ENCODE results near the gene TRPC6. TPM values are rescaled to one million over a fixed set of nuclear protein-coding genes. Genes with fewer than 3 reads are reported as not detected.

The TRPC6 gene
- total and polyA plus RNA-seq, 2 of the 8 experiments (the other 6 are each of a cell fraction or from before 2014, with no cell fraction given), result 0.26 to 0.39 TPM

- no peak overlapping the region for H4K5ac ChIP-seq (ENCODE audit: insufficient read length, low read depth, low read length)
- no peak overlapping the region for H2BK20ac ChIP-seq (ENCODE audit: low read length)
- H3K4me2 ChIP-seq (ENCODE audit: insufficient read depth in 1 of 2, low read depth in 2 of 2, low read length in 2 of 2), result no peak overlapping the region
- no peak overlapping the region for H4K8ac ChIP-seq (ENCODE audit: extremely low read depth, insufficient read depth, low read length)
- H3K27me3 ChIP-seq (replicated peaks in 1 of 4; ENCODE audit: control insufficient read depth in 3 of 4, extremely low read depth in 1 of 4, insufficient read depth in 3 of 4, low read length in 3 of 4), result no peaks in the 10 kb centered on the region
- no peak for TF ChIP-seq POLR2AphosphoS5 (IDR thresholded peaks at IDR 0.05; ENCODE audit: low read depth, low read length)
- no peak for TF ChIP-seq TAF1 (IDR thresholded peaks at IDR 0.05; ENCODE audit: low read depth, low read length)
- no peak for TF ChIP-seq POLR2A (IDR thresholded peaks at IDR 0.05; ENCODE audit: control extremely low read depth in 1 of 2, low read depth in 2 of 2, low read length in 2 of 2)
- no peak for TF ChIP-seq JUND (IDR thresholded peaks at IDR 0.05; ENCODE audit: low read length)
- TF ChIP-seq PHF8 (conservative IDR thresholded peaks at IDR 0.05; ENCODE audit: low read depth, low read length), result no peak
- no peak for TF ChIP-seq GTF2F1 (IDR thresholded peaks at IDR 0.05; ENCODE audit: borderline replicate concordance, low read depth, low read length)
- no peak for TF ChIP-seq NANOG (IDR thresholded peaks at IDR 0.05; ENCODE audit: insufficient read depth, low read depth, low read length, poor library complexity, severe bottlenecking)
- TF ChIP-seq CHD1 (IDR thresholded peaks at IDR 0.05; ENCODE audit: low read depth, low read length), result no peak
- no peak for TF ChIP-seq YY1 (IDR thresholded peaks at IDR 0.05; ENCODE audit: low read depth, low read length)
- WGBS, 2 experiments (ENCODE audit: extremely low coverage in 1 of 2, insufficient coverage in 1 of 2, insufficient read length in 1 of 2, insufficient replicate concordance in 2 of 2, low coverage in 1 of 2, low lambda C conversion rate in 2 of 2, missing lambda C conversion rate in 1 of 2), result 86% methylated on average over 2 of the region's 2 CpGs; no CpG with 5 or more reads in 1 of the 2 experiments
- H3K9ac ChIP-seq (replicated peaks in 1 of 4; ENCODE audit: extremely low read depth in 1 of 4, low read depth in 3 of 4, low read length in 3 of 4), result no peak overlapping the region
- no peak overlapping the region for H2BK15ac ChIP-seq (ENCODE audit: low read length)
- H3K18ac ChIP-seq (ENCODE audit: extremely low read depth, low read length), result no peak overlapping the region
- ChIA-PET CTCF (ENCODE audit: partially characterized antibody) (interaction anchor here (0.7 to 6.6 kb wide), 18 partner anchors 8 to 577 kb away, joined by 3 to 46 read pairs (median 6); no protein-coding TSS in a partner anchor), POLR2A (ENCODE audit: partially characterized antibody) (no interaction called here)
- no peaks in the 10 kb centered on the region for H3K79me2 ChIP-seq (ENCODE audit: control insufficient read depth in 1 of 2, insufficient read depth in 2 of 2, low read length in 2 of 2)
- H3K27ac ChIP-seq (ENCODE audit: low read depth, low read length), result no peak overlapping the region
- H2BK120ac ChIP-seq (replicated peaks; ENCODE audit: low read depth, low read length), result no peak overlapping the region
- no peak overlapping the region for H3K4ac ChIP-seq (replicated peaks; ENCODE audit: insufficient read length, low read depth, low read length)
- no peak overlapping the region for H2AK5ac ChIP-seq (ENCODE audit: low read depth, low read length)
- no peak overlapping the region for H2BK12ac ChIP-seq (ENCODE audit: low read depth, low read length)
- no peaks in the 10 kb centered on the region for H3K36me3 ChIP-seq (ENCODE audit: control insufficient read depth in 2 of 4, insufficient read depth in 4 of 4, low read length in 3 of 4)
- DNase-seq (ENCODE audit: low read depth in 1 of 2, low spot score in 2 of 2), result no peak
- H2AFZ ChIP-seq (ENCODE audit: low read length), result 0 out of 2 replicates have a peak overlapping the region, but pooled peaks have one; percentile 50
- H3K14ac ChIP-seq (ENCODE audit: insufficient read length), result no peak overlapping the region
- H3K4me3 ChIP-seq (ENCODE audit: extremely low read depth in 1 of 4, insufficient read depth in 2 of 4, low read depth in 3 of 4, low read length in 4 of 4), result no peak overlapping the region
- H3K56ac ChIP-seq (replicated peaks; ENCODE audit: insufficient read length, low read depth, low read length), result no peak overlapping the region
- no peaks in the 10 kb centered on the region for H3K79me1 ChIP-seq (ENCODE audit: low read depth, low read length)
- H3K4me1 ChIP-seq (replicated peaks in 1 of 4; ENCODE audit: control insufficient read depth in 3 of 4, insufficient read depth in 4 of 4, low read length in 3 of 4), result peaks cover 0 to 7% (median 0%) of the 10 kb centered on the region in 4 experiments; a peak in 2 of 7 replicates
- no peaks in the 10 kb centered on the region for H3K9me3 ChIP-seq (ENCODE audit: insufficient read depth in 2 of 2, low read depth in 1 of 2, low read length in 1 of 2)
- no peak overlapping the region for H2BK5ac ChIP-seq (ENCODE audit: low read depth, low read length)
- H4K20me1 ChIP-seq (replicated peaks in 1 of 2; ENCODE audit: control insufficient read depth in 1 of 2, insufficient read depth in 2 of 2, low read length in 2 of 2), result no peaks in the 10 kb centered on the region
- H3K23me2 ChIP-seq (ENCODE audit: low read depth, low read length), result no peaks in the 10 kb centered on the region
- H3K23ac ChIP-seq (ENCODE audit: insufficient read length), result no peak overlapping the region
- no peak overlapping the region for H4K91ac ChIP-seq (replicated peaks; ENCODE audit: insufficient read length, low read length)
- FAIRE-seq, result no peak
These were observed 153.9 kb downstream of the TRPC6 start for GRCh38 chr11:101429703-101430540.
